Anterior cingulate cortex (tissue), 58 donors: Measurements from ENCODE around the gene NUDT22.

Experiments
- DNase-seq, 58 donors: peaks; one replicate each; lab custom pipeline; 2025; lab: John Stamatoyannopoulos, UW

Gene NUDT22

DNA sequence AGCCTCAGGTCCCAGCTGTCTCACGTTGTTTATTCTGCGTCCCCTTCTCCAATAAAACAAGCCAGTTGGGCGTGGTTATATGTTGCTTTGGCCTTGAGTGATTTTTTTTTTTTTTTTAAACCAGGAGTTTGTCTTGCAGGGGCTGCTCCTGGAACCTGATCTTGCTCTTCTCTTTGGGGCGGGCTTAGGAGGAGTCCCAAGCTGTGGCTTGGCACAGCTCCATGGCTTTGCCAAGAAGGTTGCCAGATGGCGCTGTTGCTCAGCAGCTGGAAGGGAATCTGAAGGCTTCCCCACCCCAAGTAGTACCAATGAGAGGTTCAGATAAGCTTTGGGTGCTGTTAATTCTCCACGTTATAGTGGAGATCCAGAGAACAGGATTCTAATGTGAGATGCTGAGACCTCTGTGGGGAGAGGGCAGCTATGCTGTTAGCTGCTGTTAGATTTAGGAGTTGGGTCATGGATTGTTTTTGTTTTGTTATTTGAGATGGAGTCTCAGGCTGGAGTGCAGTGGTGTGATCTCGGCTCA lies 21.5 kb upstream of the NUDT22 start:
- peak in 56 of 58 donors; percentile 4 to 86 (median 66) for DNase-seq

DNA sequence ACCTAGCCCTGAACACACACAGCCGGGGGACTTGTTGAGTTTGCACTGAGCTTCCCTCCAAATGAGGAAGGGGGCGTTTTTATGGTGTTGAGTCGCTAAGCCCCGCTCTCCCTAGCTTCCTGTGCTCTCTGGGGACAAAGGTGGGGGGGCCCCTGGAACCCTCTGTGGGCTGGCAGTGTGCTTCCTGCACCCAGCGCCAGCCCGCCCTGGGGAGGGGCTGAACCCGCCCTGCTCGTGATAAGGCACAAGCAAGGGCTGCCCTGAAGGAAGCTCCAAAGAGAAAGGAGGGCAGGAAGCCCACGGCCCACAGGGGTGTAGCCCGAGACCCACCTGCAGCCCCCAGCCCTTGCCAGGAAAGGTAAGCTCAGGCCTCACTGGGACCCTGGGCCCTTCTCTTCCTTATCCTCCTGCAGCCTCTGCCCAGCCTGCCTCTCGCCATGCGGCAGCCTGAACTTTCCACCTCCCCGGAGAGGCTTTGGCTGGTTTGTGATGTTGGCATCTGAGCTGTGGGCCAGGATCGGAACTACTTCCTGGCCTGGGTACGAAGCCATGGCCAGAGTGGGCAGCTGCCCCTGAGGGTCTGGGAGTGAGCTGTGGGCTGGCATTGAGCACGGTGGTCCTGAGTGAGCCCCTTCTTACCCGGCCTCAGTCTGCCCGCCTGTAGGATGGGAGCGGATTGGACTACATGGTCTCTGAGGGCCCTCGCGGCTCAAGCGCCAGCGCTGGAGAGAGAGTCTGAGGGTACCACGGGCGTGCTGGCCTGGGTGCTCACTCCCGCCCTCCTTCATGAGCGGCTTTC lies 19.4 kb upstream of the NUDT22 start, which contains the start of gene FERMT3:
TSS of gene FERMT3 (plus strand) at position 265 of the 799 bp plus-strand sequence. CDS start 644 bp downstream, outside the sequence.
- peak in 5 of 58 donors; percentile 16 to 29 (median 26) for DNase-seq

DNA sequence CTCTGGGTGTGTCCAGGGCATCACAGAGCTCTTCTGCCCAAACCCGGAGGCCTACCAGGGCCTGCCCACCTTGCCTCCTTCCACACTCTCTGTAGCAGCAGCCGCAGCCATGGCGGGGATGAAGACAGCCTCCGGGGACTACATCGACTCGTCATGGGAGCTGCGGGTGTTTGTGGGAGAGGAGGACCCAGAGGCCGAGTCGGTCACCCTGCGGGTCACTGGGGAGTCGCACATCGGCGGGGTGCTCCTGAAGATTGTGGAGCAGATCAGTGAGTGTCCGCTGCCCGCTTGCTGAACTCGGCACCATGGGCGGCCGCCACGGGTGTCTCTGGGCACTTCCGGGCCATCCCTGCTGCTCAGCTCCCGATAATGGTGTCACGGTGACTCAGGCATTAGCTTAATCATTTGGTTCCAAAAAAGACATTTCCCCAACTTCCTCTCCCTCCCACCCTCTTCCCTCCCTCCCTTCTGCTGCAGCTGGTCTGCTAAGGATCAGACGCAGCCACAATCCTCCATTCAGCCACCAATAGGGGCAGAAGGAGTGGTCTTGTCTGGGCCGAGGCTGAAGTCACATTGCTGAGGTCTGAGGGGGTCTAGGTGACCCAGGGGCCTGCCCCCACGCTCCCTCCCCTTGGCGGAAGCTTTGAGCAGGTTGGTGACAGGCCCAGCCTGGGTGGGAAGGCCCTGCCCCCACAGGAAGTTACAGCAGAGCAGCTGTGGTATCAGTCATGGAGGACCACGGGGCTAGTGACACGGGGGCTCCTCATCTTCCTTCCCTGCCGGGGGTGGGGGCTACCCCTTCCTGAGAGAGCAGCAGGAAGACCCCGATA lies 18.6 kb upstream of the NUDT22 start:
- peak in 11 of 58 donors; percentile 25 to 51 (median 31) for DNase-seq

DNA sequence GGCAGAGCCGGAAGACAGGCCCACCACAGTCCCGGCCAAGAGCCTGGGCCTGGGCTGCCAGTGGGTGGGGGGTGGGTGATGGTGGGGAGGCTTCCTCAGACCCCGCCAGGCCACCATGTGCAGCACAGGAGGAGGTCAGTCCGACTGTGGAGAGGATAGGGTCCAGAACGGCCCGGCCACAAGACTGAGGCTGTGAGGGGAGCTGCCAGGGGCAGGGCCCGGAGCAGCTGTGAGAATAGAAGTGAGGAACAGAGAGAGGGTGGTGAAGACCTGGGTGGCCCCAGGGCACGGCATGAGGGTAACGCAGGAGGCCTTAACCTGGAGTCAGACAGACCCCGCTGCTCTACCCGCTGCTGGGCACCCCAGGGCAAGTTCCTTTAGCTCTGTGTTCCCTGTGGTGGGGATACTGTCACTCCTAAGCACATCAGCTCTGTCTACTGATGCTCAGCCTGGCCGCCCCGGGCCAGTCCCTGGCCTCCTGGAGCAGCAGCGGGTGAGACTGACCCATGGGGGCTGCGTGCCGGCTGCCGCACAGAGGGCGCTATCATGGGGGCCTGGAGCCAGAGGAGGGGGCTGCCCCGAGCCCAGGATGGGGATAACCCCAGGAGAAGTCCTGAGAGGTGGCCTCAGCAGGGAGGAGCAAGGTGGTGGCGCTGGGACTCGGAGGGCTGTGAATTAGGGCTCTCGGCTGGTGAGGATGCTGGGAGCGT lies 17.8 kb upstream of the NUDT22 start:
- DNase-seq, result no peak

DNA sequence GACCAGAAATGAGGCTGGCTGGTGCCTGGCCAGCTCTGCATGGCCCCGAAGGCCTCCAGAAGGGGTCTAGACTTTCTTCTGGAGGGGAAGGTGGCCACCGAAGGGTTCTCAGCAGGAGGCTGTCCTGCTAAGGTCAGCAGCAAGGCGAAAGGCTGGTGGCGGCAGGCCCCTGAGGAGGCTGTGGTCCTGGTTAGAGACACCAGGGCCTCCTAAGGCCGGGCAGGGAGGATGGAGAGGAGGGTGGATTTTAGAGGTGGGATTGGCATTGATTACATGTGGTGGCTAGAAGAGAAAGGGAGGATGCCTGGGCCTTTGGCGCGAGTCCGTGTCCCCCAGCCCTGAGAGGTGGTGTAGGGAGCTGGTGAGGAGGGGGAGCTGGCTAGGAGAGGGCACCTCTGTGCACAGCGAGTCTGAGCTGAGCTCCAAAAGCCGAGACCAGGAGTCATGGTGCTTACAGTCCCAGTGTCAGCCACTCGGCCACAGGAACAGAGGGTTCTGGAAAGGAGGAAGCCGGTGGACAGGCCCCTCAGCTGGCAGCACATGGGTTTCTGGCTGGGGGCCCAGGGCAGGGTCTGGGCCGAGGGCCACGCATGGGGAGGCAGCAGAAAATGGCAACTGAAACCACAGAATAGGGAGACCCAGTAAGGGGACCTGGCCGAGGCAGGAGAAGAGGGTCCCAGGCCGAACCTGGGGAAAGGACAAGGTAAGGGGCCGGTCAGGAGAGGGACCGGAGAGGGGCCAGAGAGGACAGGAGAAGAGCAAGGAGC lies 17.1 kb upstream of the NUDT22 start:
- DNase-seq, result peak in 6 of 58 donors; percentile 13 to 49 (median 29)

DNA sequence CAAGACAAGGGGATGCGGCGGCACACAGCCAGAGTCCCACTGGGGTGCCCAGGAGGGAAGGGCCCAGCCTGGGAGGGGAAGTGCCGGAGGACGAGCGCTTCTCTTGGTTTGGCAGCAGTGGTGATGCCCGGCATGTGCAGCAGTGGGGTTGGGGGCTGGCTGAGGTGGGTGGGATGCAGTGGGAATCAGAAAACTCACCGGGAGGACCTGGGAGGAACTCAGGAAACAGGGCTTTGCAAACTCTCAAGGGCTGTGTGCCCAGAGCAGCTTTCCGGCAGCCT lies 16.6 kb upstream of the NUDT22 start:
- DNase-seq, result no peak

DNA sequence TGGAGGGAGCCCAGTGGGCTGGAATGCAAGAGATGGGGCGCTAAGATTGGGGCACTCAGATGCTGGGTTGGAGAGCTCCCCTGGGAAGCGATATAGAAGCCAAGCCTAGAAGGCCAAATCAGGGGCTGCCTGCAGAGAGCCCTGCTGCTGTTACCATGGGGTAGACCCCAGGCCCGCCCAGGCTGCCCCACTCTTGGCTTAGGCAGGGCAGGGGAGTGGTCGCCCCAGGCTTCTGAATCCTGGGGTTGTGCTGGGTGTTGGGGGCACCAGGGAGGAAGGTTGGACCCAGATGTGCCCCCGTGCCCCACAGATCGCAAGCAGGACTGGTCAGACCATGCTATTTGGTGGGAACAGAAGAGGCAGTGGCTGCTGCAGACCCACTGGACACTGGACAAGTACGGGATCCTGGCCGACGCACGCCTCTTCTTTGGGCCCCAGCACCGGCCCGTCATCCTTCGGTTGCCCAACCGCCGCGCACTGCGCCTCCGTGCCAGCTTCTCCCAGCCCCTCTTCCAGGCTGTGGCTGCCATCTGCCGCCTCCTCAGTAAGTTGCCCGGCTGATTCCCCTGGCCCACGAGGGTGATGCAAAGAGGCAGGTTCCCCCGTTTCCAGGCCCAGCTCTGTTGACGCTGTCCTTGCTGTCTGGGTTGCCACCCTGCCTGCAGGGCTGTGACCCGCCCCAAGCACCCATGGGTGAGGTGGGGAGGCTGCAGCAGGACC lies 15.6 kb upstream of the NUDT22 start:
- no peak for DNase-seq

DNA sequence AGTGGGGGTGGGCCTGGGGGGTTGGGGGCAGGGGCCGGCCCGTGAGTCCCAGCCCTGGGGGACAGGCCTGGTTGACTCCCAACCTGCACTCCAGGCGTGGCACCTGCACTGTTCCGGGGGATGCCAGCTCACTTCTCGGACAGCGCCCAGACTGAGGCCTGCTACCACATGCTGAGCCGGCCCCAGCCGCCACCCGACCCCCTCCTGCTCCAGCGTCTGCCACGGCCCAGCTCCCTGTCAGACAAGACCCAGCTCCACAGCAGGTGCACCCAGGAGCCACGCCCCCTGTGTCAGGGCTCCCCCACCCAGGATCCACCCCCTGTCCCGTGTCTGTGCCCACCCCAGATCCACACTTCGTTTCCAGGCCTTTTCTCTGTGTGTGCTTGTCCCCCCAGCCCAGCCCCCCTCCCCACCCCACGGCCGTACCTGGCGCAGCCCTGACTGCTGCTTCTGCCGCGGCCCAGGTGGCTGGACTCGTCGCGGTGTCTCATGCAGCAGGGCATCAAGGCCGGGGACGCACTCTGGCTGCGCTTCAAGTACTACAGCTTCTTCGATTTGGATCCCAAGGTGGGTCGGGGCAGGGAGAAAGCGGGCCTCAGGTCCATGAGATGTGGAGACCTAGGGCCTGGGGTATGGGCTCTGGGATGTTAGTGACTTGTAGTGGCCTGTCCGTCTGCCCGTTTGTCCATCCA lies 14.7 kb upstream of the NUDT22 start:
- no peak for DNase-seq

DNA sequence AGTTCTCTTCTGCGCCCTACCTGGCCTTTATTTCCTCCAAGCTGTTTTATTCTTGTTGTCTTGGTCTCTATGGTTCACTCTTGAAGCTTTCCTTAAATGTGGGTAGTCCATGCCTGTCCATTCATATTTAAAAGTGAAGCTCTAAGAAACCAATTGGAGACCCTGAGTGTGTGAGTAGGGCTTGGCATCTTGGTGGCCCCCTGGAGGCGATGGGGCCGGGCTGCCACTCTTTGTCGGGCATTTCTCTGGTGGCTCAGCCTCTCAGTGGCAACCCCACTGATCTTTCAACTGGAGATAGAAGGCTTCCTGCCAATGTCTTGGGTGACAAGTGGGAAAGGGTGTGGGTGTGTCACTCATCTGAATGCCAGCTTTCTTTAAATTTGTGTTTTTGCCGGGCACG lies 9.2 kb upstream of the NUDT22 start:
- DNase-seq, result no peak

DNA sequence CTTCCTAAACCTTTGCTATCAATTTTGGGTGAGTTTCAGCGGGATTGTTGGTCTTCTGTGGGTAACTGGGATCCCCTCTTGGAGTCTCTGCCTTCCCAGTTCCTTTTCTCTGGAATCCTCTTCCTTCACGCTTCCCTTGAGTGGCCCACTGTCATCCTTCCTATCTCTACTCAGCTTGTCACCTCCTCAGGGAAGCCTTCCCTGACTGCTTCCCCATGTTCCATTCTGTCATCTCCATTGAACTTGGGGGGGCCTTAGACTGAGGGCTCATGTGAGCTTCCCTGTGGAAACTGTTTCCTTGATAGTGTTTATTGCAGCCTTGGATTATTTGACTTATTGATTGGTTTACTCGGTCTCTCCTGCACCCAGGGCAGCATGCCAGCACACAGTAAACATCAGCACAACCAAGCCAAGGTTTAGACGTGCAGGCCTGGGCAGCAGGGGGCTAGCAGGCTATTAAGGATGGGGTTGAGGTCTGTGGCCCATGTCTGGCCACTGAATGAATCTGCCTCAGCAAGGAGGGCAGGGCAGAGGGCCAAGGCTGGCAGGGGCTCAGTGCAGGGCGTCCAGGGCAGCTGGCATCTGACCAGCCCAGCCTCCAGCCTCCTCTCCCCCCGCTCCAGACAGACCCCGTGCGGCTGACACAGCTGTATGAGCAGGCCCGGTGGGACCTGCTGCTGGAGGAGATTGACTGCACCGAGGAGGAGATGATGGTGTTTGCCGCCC lies 7.3 kb upstream of the NUDT22 start:
- peak in 5 of 58 donors; percentile 25 to 39 (median 31) for DNase-seq

DNA sequence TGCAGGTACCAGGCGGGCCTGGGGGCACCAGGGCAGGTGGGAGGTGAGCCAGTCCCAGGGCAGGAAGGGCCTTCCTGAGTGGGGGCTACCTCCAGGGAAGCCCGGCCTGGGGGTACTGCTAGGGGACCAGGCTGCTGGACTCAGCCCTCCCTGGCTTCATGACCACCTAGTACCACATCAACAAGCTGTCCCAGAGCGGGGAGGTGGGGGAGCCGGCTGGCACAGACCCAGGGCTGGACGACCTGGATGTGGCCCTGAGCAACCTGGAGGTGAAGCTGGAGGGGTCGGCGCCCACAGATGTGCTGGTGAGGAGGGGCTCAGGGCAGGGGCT lies 6.8 kb upstream of the NUDT22 start:
- DNase-seq, result no peak

DNA sequence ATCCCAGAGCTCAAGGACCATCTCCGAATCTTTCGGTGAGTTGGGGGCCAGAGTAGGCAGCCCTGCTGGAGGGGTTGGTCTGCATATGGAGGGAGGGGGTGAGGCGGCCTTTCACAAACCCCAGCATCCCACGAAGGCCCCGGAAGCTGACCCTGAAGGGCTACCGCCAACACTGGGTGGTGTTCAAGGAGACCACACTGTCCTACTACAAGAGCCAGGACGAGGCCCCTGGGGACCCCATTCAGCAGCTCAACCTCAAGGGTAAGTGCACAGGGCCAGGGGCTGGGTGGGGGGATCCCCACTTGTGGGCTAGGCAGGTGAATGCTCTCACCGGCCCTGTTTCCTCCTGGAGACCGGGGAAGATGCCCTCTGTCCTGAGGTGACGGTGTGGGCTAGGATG lies 6.3 kb upstream of the NUDT22 start:
- DNase-seq, result no peak

DNA sequence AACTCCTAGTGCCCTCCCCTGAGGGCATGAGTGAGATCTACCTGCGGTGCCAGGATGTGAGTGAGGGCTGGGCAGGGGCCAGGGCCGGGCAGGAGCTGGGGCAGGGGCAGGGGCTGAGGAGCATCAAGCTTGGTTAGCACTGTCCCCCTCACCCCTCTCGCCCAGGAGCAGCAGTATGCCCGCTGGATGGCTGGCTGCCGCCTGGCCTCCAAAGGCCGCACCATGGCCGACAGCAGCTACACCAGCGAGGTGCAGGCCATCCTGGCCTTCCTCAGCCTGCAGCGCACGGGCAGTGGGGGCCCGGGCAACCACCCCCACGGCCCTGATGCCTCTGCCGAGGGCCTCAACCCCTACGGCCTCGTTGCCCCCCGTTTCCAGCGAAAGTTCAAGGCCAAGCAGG lies 5.8 kb upstream of the NUDT22 start:
- no peak for DNase-seq

DNA sequence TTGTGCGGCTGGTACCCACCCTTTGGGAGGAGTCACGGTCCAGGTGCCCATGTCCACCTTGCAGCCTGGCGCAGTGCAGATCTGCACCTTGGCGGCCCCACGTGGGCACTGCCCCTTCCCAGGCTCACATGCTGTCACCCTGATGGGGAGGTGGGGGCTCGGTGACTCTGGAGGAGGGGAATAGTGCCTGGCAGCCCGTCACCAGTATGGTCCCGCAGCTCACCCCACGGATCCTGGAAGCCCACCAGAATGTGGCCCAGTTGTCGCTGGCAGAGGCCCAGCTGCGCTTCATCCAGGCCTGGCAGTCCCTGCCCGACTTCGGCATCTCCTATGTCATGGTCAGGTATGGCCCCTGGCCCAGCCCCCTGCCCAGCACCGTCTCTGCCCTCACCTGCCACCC lies 5.3 kb upstream of the NUDT22 start:
- DNase-seq, result no peak

DNA sequence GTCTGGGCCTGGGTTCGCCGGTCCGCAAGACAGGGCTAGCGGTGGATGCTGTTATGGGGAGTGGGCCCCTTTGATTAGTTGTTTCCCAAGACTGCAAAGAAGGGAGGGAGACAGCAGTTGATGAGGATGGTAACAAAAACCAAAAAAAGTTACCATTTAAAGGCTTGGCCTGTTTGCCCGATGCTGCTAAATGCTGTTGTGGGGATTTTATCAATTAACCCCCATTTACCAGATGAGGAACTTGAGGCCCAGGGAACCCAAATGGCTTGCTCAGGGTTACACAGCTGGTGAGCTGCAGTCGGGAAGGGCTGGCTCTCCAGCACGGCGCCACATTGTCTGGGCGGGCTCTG lies 3.4 kb upstream of the NUDT22 start:
- DNase-seq, result no peak

DNA sequence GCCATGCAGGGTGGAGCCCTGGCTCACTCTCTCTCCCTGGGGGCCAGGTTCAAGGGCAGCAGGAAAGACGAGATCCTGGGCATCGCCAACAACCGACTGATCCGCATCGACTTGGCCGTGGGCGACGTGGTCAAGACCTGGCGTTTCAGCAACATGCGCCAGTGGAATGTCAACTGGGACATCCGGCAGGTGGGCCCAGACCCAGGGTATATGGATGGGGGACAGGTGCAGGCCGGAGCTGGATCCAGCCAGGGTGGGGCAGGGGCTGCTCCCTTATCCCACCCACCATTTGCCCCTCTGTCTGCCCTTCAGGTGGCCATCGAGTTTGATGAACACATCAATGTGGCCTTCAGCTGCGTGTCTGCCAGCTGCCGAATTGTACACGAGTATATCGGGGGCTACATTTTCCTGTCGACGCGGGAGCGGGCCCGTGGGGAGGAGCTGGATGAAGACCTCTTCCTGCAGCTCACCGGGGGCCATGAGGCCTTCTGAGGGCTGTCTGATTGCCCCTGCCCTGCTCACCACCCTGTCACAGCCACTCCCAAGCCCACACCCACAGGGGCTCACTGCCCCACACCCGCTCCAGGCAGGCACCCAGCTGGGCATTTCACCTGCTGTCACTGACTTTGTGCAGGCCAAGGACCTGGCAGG lies 2.9 kb upstream of the NUDT22 start:
- DNase-seq, result no peak

DNA sequence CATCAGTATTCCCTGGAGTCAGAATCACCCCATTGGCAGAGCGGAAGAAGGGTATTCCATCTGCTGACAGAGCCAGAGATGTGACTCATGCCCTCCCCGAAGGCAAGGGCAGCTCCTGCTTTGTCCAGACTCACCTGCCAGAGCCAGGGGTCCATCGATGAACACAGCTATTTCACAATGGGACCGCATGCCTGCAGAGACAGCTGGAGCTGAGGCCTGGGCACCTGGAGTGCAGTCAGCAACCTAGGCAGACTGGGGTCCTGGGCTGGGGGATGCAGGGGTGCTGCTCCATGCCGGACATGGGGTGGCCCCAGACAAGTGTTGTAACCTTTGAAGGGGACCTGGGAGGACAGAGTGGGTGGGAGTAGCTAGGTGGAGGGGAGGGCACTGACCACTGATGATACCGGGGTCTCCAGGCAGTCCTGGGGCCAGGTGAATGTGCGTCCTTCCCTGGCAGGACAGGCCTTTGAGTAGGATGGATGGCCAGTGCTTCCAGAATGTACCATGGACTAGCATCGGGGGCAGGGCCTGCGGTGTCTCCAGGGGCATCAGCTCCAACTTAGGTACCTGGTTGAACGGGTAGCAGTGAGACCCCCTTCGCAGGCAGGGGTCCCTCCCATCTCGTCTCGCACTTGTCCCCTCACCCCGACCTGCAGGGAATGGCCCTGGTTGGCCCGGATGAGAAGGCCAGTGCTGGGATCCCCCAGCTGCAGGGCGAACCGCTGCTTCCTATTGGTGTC lies 1.8 kb upstream of the NUDT22 start:
- DNase-seq, result no peak
